Measurements from ENCODE around the gene PLCL2.

DNA sequence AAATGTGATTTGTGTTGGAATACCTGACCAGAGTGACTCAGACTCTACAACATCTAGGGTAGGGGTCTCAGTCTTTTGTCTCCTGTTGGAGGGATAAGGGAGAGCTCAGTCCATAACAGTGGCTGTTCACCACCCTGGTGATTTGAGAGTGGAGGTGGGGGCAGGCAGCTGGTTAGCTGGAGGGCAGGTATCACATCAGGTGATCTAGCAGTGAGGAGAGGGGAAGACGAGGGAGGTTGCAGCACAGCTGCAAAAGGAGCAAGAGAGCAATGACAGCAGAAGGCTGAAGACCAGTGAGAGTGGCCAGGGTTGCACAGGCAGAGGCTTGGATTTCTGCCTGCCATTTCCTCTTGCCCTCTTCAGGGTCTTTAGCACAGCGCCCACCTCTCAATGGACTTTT lies 38.4 kb downstream of the PLCL2 start:
- TF ChIP-seq, protein P1, sequence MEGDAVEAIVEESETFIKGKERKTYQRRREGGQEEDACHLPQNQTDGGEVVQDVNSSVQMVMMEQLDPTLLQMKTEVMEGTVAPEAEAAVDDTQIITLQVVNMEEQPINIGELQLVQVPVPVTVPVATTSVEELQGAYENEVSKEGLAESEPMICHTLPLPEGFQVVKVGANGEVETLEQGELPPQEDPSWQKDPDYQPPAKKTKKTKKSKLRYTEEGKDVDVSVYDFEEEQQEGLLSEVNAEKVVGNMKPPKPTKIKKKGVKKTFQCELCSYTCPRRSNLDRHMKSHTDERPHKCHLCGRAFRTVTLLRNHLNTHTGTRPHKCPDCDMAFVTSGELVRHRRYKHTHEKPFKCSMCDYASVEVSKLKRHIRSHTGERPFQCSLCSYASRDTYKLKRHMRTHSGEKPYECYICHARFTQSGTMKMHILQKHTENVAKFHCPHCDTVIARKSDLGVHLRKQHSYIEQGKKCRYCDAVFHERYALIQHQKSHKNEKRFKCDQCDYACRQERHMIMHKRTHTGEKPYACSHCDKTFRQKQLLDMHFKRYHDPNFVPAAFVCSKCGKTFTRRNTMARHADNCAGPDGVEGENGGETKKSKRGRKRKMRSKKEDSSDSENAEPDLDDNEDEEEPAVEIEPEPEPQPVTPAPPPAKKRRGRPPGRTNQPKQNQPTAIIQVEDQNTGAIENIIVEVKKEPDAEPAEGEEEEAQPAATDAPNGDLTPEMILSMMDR (IDR thresholded peaks at IDR 0.05) = no peak
- TF ChIP-seq POLR2A (IDR thresholded peaks at IDR 0.05) = no peak
